Panc1 (cell line): ENCODE measurements around the gene DUSP14. TPM values are rescaled to one million over a fixed set of nuclear protein-coding genes. Genes with fewer than 3 reads are reported as not detected.

Experiments used
- ATAC-seq: fragments of 200-7000 bp; cut with Tn5 transposase; 2 replicates; pipeline ENCODE4 v1.9.1; 2020; ENCODE audit warnings: mild to moderate bottlenecking, moderate library complexity
- BruUV-seq: library from RNA; stranded (reverse); fragments of 400-500 nt; replicated peaks from 2 replicates; lab custom pipeline; 2021; lab: Mats Ljungman, UMichigan
- CTCF ChIA-PET: fragments of 300-600 bp; sonication (Branson Sonifier 250); formaldehyde crosslinking; loops from one replicate; lab custom pipeline; 2022; ENCODE audit warnings: antibody characterized with exemption; lab: Charles Lee
- POLR2A ChIA-PET: fragments of 300-600 bp; sonication (Branson Sonifier 250); formaldehyde crosslinking; loops from one replicate; lab custom pipeline; 2022; ENCODE audit warnings: antibody characterized with exemption; lab: Charles Lee
- DNase-seq: peaks from one replicate; pipeline ENCODE4 v3.0.0-alpha.2; 2010; ENCODE audit warnings: low read depth, low spot score
- H3K27ac ChIP-seq: 2 replicates; pipeline ENCODE4 v1.5.1; 2011; ENCODE audit warnings: mild to moderate bottlenecking, low read length, inconsistent platforms
- H3K27me3 ChIP-seq: fragments of 200-500 bp; sonication (Bioruptor generic); 2 replicates; pipeline ENCODE4 v1.6.0; 2014; ENCODE audit warnings: low read length, inconsistent platforms; ENCODE audit not compliant: control insufficient read depth, insufficient read depth
- H3K36me3 ChIP-seq: fragments of 200-500 bp; sonication (Bioruptor generic); 2 replicates; pipeline ENCODE4 v1.5.1; 2014; ENCODE audit warnings: inconsistent platforms, mild to moderate bottlenecking, low read length, moderate library complexity; ENCODE audit not compliant: control insufficient read depth, insufficient read depth
- H3K4me1 ChIP-seq: 2 replicates; pipeline ENCODE4 v1.5.1; 2011; ENCODE audit warnings: inconsistent platforms, mild to moderate bottlenecking, low read length, moderate library complexity; ENCODE audit not compliant: control insufficient read depth, insufficient read depth
- H3K4me3 ChIP-seq, 2 experiments: 2 replicates each; pipeline ENCODE4 v1.5.1; 2011 to 2012; ENCODE audit warnings: low read depth in 2 of 2, low read length in 2 of 2, mild to moderate bottlenecking in 2 of 2, inconsistent platforms in 1 of 2, moderate library complexity in 1 of 2
- H3K9me3 ChIP-seq: fragments of 200-500 bp; sonication (Bioruptor generic); 2 replicates; pipeline ENCODE4 v1.5.1; 2014; ENCODE audit warnings: low read depth, mild to moderate bottlenecking, inconsistent platforms, low read length, moderate library complexity; ENCODE audit not compliant: control insufficient read depth, insufficient read depth
- CTCF ChIP-seq: fragments of 450-650 bp; IDR thresholded peaks from 2 replicates; pipeline ENCODE4 v1.5.1; 2017; ENCODE audit warnings: mild to moderate bottlenecking
- POLR2AphosphoS5 ChIP-seq: IDR thresholded peaks from 2 replicates; pipeline ENCODE4 v1.6.1; 2012; ENCODE audit warnings: mild to moderate bottlenecking, low read depth, low read length, moderate library complexity
- REST ChIP-seq, 2 experiments: IDR thresholded peaks; 2 replicates each; pipeline ENCODE4 v1.6.1; 2011 to 2012; ENCODE audit warnings: low read depth in 2 of 2, control low read depth in 1 of 2, low read length in 1 of 2, mild to moderate bottlenecking in 1 of 2, moderate library complexity in 1 of 2; ENCODE audit not compliant: insufficient read depth in 1 of 2
- SIN3A ChIP-seq: IDR thresholded peaks from 2 replicates; pipeline ENCODE4 v1.6.1; 2012; ENCODE audit warnings: low read depth, mild to moderate bottlenecking, low read length, moderate library complexity, borderline replicate concordance; ENCODE audit not compliant: insufficient read depth
- TCF7L2 ChIP-seq: IDR thresholded peaks from 2 replicates; pipeline ENCODE4 v1.6.1; 2011; ENCODE audit warnings: mild to moderate bottlenecking, low read depth, low read length, inconsistent platforms
- in situ Hi-C: cut with HindIII; loops from 2 replicates; pipeline ENCODE4 v1.10.0; 2016; ENCODE audit warnings: low sequenced_read_pairs, low pct_unique_long_range_greater_than_20kb
- intact Hi-C: fragments of 100-400 bp; cut with micrococcal nuclease; formaldehyde crosslinking; loops from one replicate; pipeline ENCODE4 v1.10.0; 2022; ENCODE audit not compliant: unreplicated experiment
- total RNA-seq: library from RNA; stranded (reverse); gene quantifications from one replicate; pipeline ENCODE4 v1.2.1, GENCODE V29; 2021; ENCODE audit not compliant: unreplicated experiment

The DUSP14 gene
- total RNA-seq, 1 experiment from 2014 or later, result 23.1 TPM

- Histone ChIP-seq H3K9me3 (no peaks in the 10 kb centered on the region), H3K4me3 (no peak overlapping the region), H3K4me1 (no peaks in the 10 kb centered on the region), H3K27ac (no peak overlapping the region), H3K27me3 (no peaks in the 10 kb centered on the region), H3K36me3 (no peaks in the 10 kb centered on the region)
- ChIA-PET CTCF (no interaction called here), POLR2A (interaction anchor here (0.6 kb wide), 1 partner anchor 74 kb away, joined by 3 read pairs; no protein-coding TSS in a partner anchor)
- no peak for TF ChIP-seq SIN3A
- TF ChIP-seq POLR2AphosphoS5, result no peak
- TF ChIP-seq CTCF, result no peak
- no peak for TF ChIP-seq REST (IDR thresholded peaks at IDR 0.05; ENCODE audit: insufficient read depth in 1 of 2, low read depth in 2 of 2, low read length in 1 of 2)
- no peak for TF ChIP-seq TCF7L2
- DNase-seq (no peak), ATAC-seq (no peak)
- no TSS peak for BruUV-seq
- intact Hi-C loops (no loop called here), in situ Hi-C loops (no loop called here)
Measured at GRCh38 chr17:37521821-37522220, 32.1 kb downstream of the DUSP14 start.

DNA sequence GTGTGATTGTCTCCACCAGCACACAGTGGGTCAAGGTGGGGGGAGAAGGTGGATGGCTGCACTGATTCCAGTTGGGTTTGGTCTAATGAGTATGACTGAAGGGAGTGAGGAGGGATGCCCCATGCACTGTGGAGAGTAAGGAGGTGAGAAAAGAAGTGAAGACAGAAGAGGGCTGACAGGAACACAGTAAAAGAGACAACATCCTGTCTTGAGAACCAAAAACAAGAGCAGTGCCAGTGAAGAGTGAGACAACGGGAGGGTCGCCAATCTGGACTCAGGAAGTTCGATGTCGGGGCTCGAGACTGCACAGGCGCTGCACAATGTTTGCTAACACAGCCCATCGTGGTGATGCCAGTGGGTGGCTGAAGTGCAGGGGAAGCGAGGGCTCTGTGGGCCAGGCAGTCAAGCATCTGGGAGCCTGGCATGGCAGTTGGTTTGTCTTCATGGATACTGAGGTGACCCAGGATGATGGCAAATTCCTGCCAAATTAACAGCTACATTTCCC lies 34.1 kb downstream of the DUSP14 start:
- Histone ChIP-seq H3K27me3 (no peaks in the 10 kb centered on the region), H3K36me3 (no peaks in the 10 kb centered on the region), H3K9me3 (no peaks in the 10 kb centered on the region), H3K4me1 (no peaks in the 10 kb centered on the region), H3K4me3 (no peak overlapping the region), H3K27ac (no peak overlapping the region)
- BruUV-seq, result no TSS peak
- DNase-seq, result no peak
- no peak for ATAC-seq
- TF ChIP-seq SIN3A (no peak), REST (IDR thresholded peaks at IDR 0.05; ENCODE audit: insufficient read depth in 1 of 2, low read depth in 2 of 2, low read length in 1 of 2) (no peak), CTCF (no peak), POLR2AphosphoS5 (no peak), TCF7L2 (no peak)
- POLR2A ChIA-PET, result no interaction called here
- intact Hi-C loops, result no loop called here
- in situ Hi-C loops, result no loop called here
- CTCF ChIA-PET, result no interaction called here
